HUES64 (cell line): ENCODE measurements around the gene EIF3B.
"Not testable (repeated sequence)": the region's sequence is repeated elsewhere in the genome, so short reads cannot be mapped to it uniquely, and the experiment has no call there.

Experiments
- H3K27ac ChIP-seq: 2 replicates; pipeline ENCODE4 v1.7.0; 2013; ENCODE audit warnings: low read depth, low read length, inconsistent platforms
- H3K27me3 ChIP-seq: 2 replicates; pipeline ENCODE4 v1.6.1; 2013; ENCODE audit warnings: mild to moderate bottlenecking, low read length; ENCODE audit not compliant: insufficient read depth
- H3K36me3 ChIP-seq: 2 replicates; pipeline ENCODE4 v1.6.1; 2013; ENCODE audit warnings: mild to moderate bottlenecking, low read length; ENCODE audit not compliant: insufficient read depth
- H3K4me1 ChIP-seq: 2 replicates; pipeline ENCODE4 v1.6.1; 2013; ENCODE audit warnings: mild to moderate bottlenecking, low read length, moderate library complexity; ENCODE audit not compliant: insufficient read depth
- H3K4me3 ChIP-seq: 2 replicates; pipeline ENCODE4 v1.5.1; 2013; ENCODE audit warnings: mild to moderate bottlenecking, low read length, moderate library complexity
- H3K9ac ChIP-seq: 2 replicates; pipeline ENCODE4 v1.6.1; 2013; ENCODE audit warnings: mild to moderate bottlenecking, low read depth, low read length
- H3K9me3 ChIP-seq: 2 replicates; pipeline ENCODE4 v1.6.1; 2013; ENCODE audit warnings: low read depth, low read length; ENCODE audit not compliant: insufficient read depth
- WGBS: fragments of 150-250, 120-280 bp; methylation state at CpG from one replicate; pipeline ENCODE4 v1.1.7; 2013; ENCODE audit warnings: missing lambda C conversion rate; 5-methylcytosine and 5-hydroxymethylcytosine counted together

The EIF3B gene

GRCh38 chr7:2316578-2316977, 38.0 kb upstream of the EIF3B start:
- WGBS: 92% methylated on average over 1 of the region's 1 CpG

GRCh38 chr7:2317556-2318293, 36.9 kb upstream of the EIF3B start:
- Histone ChIP-seq H3K27me3 (no peaks in the 10 kb centered on the region), H3K9me3 (no peaks in the 10 kb centered on the region), H3K27ac (no peak overlapping the region), H3K36me3 (no peaks in the 10 kb centered on the region), H3K9ac (no peak overlapping the region), H3K4me1 (no peaks in the 10 kb centered on the region), H3K4me3 (no peak overlapping the region)
- WGBS: 92% methylated on average over 12 of the region's 12 CpGs

More at GRCh38 chr7:2316578-2316977, 38.0 kb upstream of the EIF3B start:
- Histone ChIP-seq H3K27ac (no peak overlapping the region), H3K27me3 (no peaks in the 10 kb centered on the region), H3K4me1 (no peaks in the 10 kb centered on the region), H3K9ac (no peak overlapping the region), H3K4me3 (no peak overlapping the region), H3K9me3 (no peaks in the 10 kb centered on the region), H3K36me3 (no peaks in the 10 kb centered on the region)

GRCh38 chr7:2321020-2321419, 33.6 kb upstream of the EIF3B start:
- Histone ChIP-seq H3K27ac (no peak overlapping the region), H3K4me1 (no peaks in the 10 kb centered on the region), H3K27me3 (no peaks in the 10 kb centered on the region), H3K9me3 (no peaks in the 10 kb centered on the region), H3K9ac (no peak overlapping the region), H3K36me3 (no peaks in the 10 kb centered on the region), H3K4me3 (no peak overlapping the region)
- WGBS: 60% methylated on average over 11 of the region's 11 CpGs

- Histone ChIP-seq H3K9ac (no peak overlapping the region), H3K27me3 (no peaks in the 10 kb centered on the region), H3K36me3 (no peaks in the 10 kb centered on the region), H3K4me1 (no peaks in the 10 kb centered on the region), H3K9me3 (no peaks in the 10 kb centered on the region), H3K4me3 (no peak overlapping the region), H3K27ac (no peak overlapping the region)
- 92% methylated on average over 4 of the region's 4 CpGs for WGBS
Measured at GRCh38 chr7:2325162-2325561, 29.5 kb upstream of the EIF3B start.

GRCh38 chr7:2326951-2327350, 27.7 kb upstream of the EIF3B start:
- Histone ChIP-seq H3K4me3 (no peak overlapping the region), H3K27ac (no peak overlapping the region), H3K9me3 (no peaks in the 10 kb centered on the region), H3K9ac (no peak overlapping the region), H3K36me3 (no peaks in the 10 kb centered on the region), H3K4me1 (no peaks in the 10 kb centered on the region), H3K27me3 (no peaks in the 10 kb centered on the region)
- 94% methylated on average over 7 of the region's 7 CpGs for WGBS

- Histone ChIP-seq H3K27me3 (no peaks in the 10 kb centered on the region), H3K9ac (no peak overlapping the region), H3K4me3 (no peak overlapping the region), H3K9me3 (no peaks in the 10 kb centered on the region), H3K36me3 (no peaks in the 10 kb centered on the region), H3K27ac (no peak overlapping the region), H3K4me1 (no peaks in the 10 kb centered on the region)
- 90% methylated on average over 2 of the region's 2 CpGs for WGBS
Measured at GRCh38 chr7:2330493-2330892, 24.1 kb upstream of the EIF3B start.

- Histone ChIP-seq H3K4me3 (no peak overlapping the region), H3K9ac (no peak overlapping the region), H3K9me3 (no peaks in the 10 kb centered on the region), H3K4me1 (no peaks in the 10 kb centered on the region), H3K27me3 (no peaks in the 10 kb centered on the region), H3K27ac (no peak overlapping the region), H3K36me3 (no peaks in the 10 kb centered on the region)
- 99% methylated on average over 6 of the region's 6 CpGs for WGBS
Measured at GRCh38 chr7:2331707-2332106, 22.9 kb upstream of the EIF3B start.

GRCh38 chr7:2332606-2333231, 21.9 kb upstream of the EIF3B start:
- not testable (repeated sequence) for H3K9me3 ChIP-seq, H3K9ac ChIP-seq, H3K4me1 ChIP-seq, H3K36me3 ChIP-seq, H3K27me3 ChIP-seq, H3K27ac ChIP-seq, H3K4me3 ChIP-seq
- WGBS: 94% methylated on average over 4 of the region's 4 CpGs

GRCh38 chr7:2336626-2337299, 17.9 kb upstream of the EIF3B start:
- no peaks in the 10 kb centered on the region for H3K4me1 ChIP-seq
- no peak overlapping the region for H3K9ac ChIP-seq
- H3K27ac ChIP-seq: no peak overlapping the region
- 96% methylated on average over 20 of the region's 20 CpGs for WGBS
- no peaks in the 10 kb centered on the region for H3K9me3 ChIP-seq
- H3K27me3 ChIP-seq: no peaks in the 10 kb centered on the region
- H3K36me3 ChIP-seq: no peaks in the 10 kb centered on the region; the same call in 1 of the 2 replicates
- H3K4me3 ChIP-seq: no peak overlapping the region

- H3K9ac ChIP-seq, H3K27ac ChIP-seq, H3K4me1 ChIP-seq, H3K9me3 ChIP-seq, H3K27me3 ChIP-seq, H3K36me3 ChIP-seq, H3K4me3 ChIP-seq: not testable (repeated sequence)
- WGBS: 89% methylated on average over 15 of the region's 15 CpGs
Measured at GRCh38 chr7:2347351-2348063, 7.1 kb upstream of the EIF3B start.

- no peak overlapping the region for H3K9ac ChIP-seq
- no peak overlapping the region for H3K27ac ChIP-seq
- peaks cover 5% of the 10 kb centered on the region; the same call in 1 of the 2 replicates for H3K36me3 ChIP-seq
- WGBS: 94% methylated on average over 7 of the region's 9 CpGs
- H3K27me3 ChIP-seq: no peaks in the 10 kb centered on the region
- H3K4me1 ChIP-seq: no peaks in the 10 kb centered on the region; the same call in 1 of the 2 replicates
- H3K9me3 ChIP-seq: no peaks in the 10 kb centered on the region
- H3K4me3 ChIP-seq: no peak overlapping the region
Measured at GRCh38 chr7:2350055-2350454, 4.6 kb upstream of the EIF3B start.
